Kidney (tissue), 14 donors: ENCODE results near the gene CD2AP. TPM values are rescaled to one million over a fixed set of nuclear protein-coding genes. Genes with fewer than 3 reads are reported as not detected.

ENCODE experiments used
- DNase-seq, 5 donors: peaks; one replicate each; pipeline ENCODE4 v3.0.0-alpha.2; 2013 to 2020
- FAIRE-seq: peaks from 2 replicates; lab custom pipeline; 2012; peaks lifted over from hg19 to GRCh38; lab: Jason Lieb, UNC
- H3K27ac ChIP-seq, 2 donors: one replicate each; pipeline ENCODE4 v1.7.0; 2013; ENCODE audit warnings: low read depth in 2 of 2, low read length in 2 of 2, inconsistent platforms in 1 of 2
- H3K27me3 ChIP-seq: one replicate; pipeline ENCODE4 v1.7.1; 2013; ENCODE audit warnings: low read length, inconsistent platforms; ENCODE audit not compliant: control insufficient read depth, insufficient read depth
- H3K36me3 ChIP-seq, 3 donors: one replicate each; pipeline versions ENCODE4 v1.7.0 to v1.7.1; 2013; ENCODE audit warnings: low read length in 3 of 3, control low read depth in 1 of 3, inconsistent platforms in 1 of 3; ENCODE audit not compliant: insufficient read depth in 3 of 3, control insufficient read depth in 2 of 3
- H3K4me1 ChIP-seq, 3 donors: one replicate each; pipeline versions ENCODE4 v1.7.0 to v1.7.1; 2013; ENCODE audit warnings: low read length in 3 of 3, inconsistent platforms in 1 of 3, low read depth in 1 of 3; ENCODE audit not compliant: control insufficient read depth in 2 of 3, insufficient read depth in 2 of 3
- H3K4me3 ChIP-seq, 3 donors: one replicate each; pipeline versions ENCODE4 v1.7.0 to v1.8.1; 2013; ENCODE audit warnings: low read length in 3 of 3, control low read depth in 1 of 3, inconsistent platforms in 1 of 3
- H3K9ac ChIP-seq, 3 donors: one replicate each; pipeline versions ENCODE4 v1.7.0 to v1.7.1; 2013; ENCODE audit warnings: low read length in 3 of 3, control low read depth in 1 of 3, inconsistent platforms in 1 of 3
- H3K9me3 ChIP-seq, 3 donors: one replicate each; pipeline versions ENCODE4 v1.7.0 to v1.7.1; 2013; ENCODE audit warnings: low read length in 3 of 3, control low read depth in 1 of 3, inconsistent platforms in 1 of 3; ENCODE audit not compliant: control insufficient read depth in 2 of 3, insufficient read depth in 1 of 3
- intact Hi-C: fragments of 100-400 bp; cut with DNase I; formaldehyde crosslinking; loops from one replicate; pipeline ENCODE4 v1.11.1; 2022
- polyA plus RNA-seq: library from polyadenylated mRNA; stranded (reverse); fragments of 350-450 nt; fragmentation: Illumina TruSeq; extraction: RNeasy Lipid Tissue Mini Kit (QIAGEN cat#74804); gene quantifications from one replicate; pipeline ENCODE4 v1.2.3, GENCODE V29; 2014; ENCODE audit warnings: low read depth, low replicate concordance; ENCODE audit not compliant: insufficient read depth
- total RNA-seq: library from RNA; stranded (reverse); fragmentation: NEBNext Ultra II Directional; extraction: Animal tissue kit (Norgen Biotek cat#: 25700); gene quantifications from one replicate; pipeline ENCODE4 v1.2.1, GENCODE V29; 2021
- TF ChIP-seq, protein P1 (sequence below): IDR thresholded peaks from 3 replicates; pipeline ENCODE4 v1.5.1; 2012; ENCODE audit warnings: mild to moderate bottlenecking, moderate library complexity, borderline replicate concordance; ENCODE audit not compliant: insufficient read depth; ENCODE audit errors: extremely low read depth
- donor health status: control.
- donor health status: control.
- donor health status: control.
- donor health status: control.
- donor health status: control.
- donor health status: DM: yes; HTN: yes; CAD: no.
- donor health status: Normal renal cell carcinoma (clear cell type).

CD2AP gene
- total and polyA plus RNA-seq, 2 donors from 2014 or later, result 19.5 to 87.6 TPM

DNA sequence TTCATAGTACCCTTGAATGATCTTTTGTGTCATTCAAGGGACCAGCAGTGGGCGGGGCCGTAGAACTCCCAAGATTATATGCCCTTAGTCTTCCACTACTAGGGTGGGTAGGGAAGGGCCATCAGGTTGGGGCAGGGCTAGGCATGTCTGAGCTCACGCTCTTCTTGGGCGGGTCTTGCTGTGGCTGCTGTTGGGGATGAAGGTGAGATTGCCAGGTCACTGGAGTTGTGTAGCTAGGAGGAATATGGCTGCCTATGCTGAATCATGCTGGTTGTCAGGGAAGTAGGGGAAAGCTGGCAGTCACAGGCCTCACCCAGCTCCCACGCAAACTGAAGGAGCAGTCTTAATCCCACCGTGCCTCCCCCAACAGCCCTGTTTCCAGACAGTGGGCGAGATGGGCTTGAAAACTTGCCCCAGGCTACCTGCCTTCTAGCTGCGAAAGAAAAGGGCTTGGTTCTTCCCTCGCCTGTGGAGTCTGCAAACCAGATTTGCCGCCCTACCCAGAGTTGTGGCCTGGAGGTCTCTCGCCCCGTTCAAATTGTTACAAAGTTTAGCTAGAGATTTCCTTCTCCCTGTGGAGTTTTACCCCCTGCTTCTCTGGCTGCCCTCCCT is 144.4 kb downstream of the CD2AP start:
- Histone ChIP-seq H3K9ac (no peak overlapping the region), H3K36me3 (peaks cover 3 to 9% (median 8%) of the 10 kb centered on the region in 3 donors)
- TF ChIP-seq, protein P1, sequence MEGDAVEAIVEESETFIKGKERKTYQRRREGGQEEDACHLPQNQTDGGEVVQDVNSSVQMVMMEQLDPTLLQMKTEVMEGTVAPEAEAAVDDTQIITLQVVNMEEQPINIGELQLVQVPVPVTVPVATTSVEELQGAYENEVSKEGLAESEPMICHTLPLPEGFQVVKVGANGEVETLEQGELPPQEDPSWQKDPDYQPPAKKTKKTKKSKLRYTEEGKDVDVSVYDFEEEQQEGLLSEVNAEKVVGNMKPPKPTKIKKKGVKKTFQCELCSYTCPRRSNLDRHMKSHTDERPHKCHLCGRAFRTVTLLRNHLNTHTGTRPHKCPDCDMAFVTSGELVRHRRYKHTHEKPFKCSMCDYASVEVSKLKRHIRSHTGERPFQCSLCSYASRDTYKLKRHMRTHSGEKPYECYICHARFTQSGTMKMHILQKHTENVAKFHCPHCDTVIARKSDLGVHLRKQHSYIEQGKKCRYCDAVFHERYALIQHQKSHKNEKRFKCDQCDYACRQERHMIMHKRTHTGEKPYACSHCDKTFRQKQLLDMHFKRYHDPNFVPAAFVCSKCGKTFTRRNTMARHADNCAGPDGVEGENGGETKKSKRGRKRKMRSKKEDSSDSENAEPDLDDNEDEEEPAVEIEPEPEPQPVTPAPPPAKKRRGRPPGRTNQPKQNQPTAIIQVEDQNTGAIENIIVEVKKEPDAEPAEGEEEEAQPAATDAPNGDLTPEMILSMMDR, result no peak

DNA sequence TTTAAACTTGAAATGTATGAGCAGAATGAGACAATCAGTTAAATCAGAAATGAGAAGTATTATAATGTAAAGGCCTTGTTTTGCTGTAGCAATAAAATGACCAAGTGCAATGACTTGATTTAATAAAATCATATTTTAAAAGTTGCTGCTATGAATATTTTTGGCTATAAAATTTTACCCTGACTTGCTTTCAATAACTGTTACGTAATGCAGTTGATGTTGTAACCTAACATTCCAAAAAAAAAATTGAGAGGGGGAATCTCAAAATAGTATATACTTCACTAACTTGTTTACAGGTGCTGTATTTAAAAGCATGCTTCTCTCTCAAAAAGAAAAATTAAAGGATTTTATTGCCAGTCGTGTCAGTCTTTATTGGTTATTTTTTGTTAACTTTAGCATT is 149.2 kb downstream of the CD2AP start:
- FAIRE-seq (no peak), DNase-seq (no peak)
- intact Hi-C loops, result no loop called here
- H3K36me3 ChIP-seq, result peaks cover 3 to 7% (median 5%) of the 10 kb centered on the region in 3 donors
- H3K4me3 ChIP-seq, result no peak overlapping the region
- H3K27me3 ChIP-seq, result no peaks in the 10 kb centered on the region
- peaks cover 0 to 4% (median 4%) of the 10 kb centered on the region in 3 donors for H3K4me1 ChIP-seq
- no peak overlapping the region for H3K9ac ChIP-seq
- H3K9me3 ChIP-seq, result no peaks in the 10 kb centered on the region
- no peak overlapping the region for H3K27ac ChIP-seq
- TF ChIP-seq, protein P1, result no peak

More for the DNA sequence above, 144.4 kb downstream of the CD2AP start:
- no peak for FAIRE-seq
- no peaks in the 10 kb centered on the region for H3K4me1 ChIP-seq
- no peak for DNase-seq
- intact Hi-C loops, result no loop called here
- H3K4me3 ChIP-seq, result no peak overlapping the region
- no peaks in the 10 kb centered on the region for H3K27me3 ChIP-seq
- H3K9me3 ChIP-seq, result no peaks in the 10 kb centered on the region
- no peak overlapping the region for H3K27ac ChIP-seq

DNA sequence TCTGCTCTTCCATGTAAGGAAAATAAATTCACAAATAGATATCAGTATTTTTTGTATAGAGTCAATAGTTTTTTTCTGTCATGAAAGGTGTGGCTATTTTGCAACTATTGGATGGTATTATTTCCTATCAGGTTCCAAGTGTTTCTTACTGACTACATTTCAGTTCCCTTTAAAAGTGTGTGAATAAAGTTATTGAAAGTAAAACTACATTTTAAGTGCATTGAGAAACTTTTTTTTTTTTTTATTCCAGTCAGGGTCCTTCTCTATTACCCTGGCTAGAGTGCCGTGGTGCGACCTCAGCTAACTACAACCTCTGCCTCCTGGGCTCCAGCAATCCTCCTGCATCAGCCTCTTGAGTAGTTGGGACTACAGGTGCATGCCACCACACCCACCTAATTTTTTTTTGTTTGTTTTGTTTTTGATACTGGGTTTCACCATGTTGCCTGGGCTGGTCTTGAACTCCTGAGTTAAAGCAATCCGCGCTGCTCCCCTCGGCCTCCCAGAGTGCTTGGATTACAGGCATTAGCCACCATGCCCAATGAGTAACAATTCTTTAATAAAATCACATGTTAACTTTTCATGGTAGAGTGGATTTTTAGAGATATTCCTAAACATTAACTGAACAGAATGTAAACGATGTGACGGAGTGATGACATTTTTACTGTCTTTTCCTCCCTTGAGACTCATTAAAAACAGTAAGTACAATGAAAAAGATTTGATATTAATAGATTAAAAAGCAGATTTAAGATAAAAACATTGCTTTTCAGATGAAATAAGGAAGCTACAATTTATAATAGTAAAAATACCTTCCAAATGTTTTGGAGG is 151.1 kb downstream of the CD2AP start:
- Histone ChIP-seq H3K4me1 (peaks cover 0 to 10% (median 8%) of the 10 kb centered on the region in 3 donors), H3K4me3 (no peak overlapping the region), H3K27ac (no peak overlapping the region), H3K36me3 (no peaks in the 10 kb centered on the region), H3K9ac (no peak overlapping the region), H3K27me3 (no peaks in the 10 kb centered on the region), H3K9me3 (no peaks in the 10 kb centered on the region)
- peak in 1 of 5 donors; percentile 12 for DNase-seq
- TF ChIP-seq, protein P1, result no peak
- intact Hi-C loops, result no loop called here
- no peak for FAIRE-seq
